HFFc6 (cell line): Measurements from ENCODE around the gene PTPRA. TPM values are rescaled to one million over a fixed set of nuclear protein-coding genes. Genes with fewer than 3 reads are reported as not detected.

Experiments
- DNase-seq: peaks from one replicate; pipeline ENCODE4 v3.0.0-alpha.2; 2018
- H3K27ac Mint-ChIP-seq: 2 replicates; pipeline ENCODE4 v1.8.0; 2020; ENCODE audit warnings: mild to moderate bottlenecking, mixed read lengths
- H3K27me3 Mint-ChIP-seq: 2 replicates; pipeline ENCODE4 v1.8.0; 2021; ENCODE audit warnings: mild to moderate bottlenecking, moderate library complexity, mixed read lengths; ENCODE audit not compliant: insufficient read depth
- H3K36me3 Mint-ChIP-seq: 2 replicates; pipeline ENCODE4 v1.8.0; 2021; ENCODE audit warnings: low read depth, mixed read lengths
- H3K4me1 Mint-ChIP-seq: 2 replicates; pipeline ENCODE4 v1.8.0; 2020; ENCODE audit warnings: low read depth, mixed read lengths
- H3K4me3 Mint-ChIP-seq: 2 replicates; pipeline ENCODE4 v1.8.0; 2020; ENCODE audit warnings: mild to moderate bottlenecking, moderate library complexity, mixed read lengths
- H3K9me3 Mint-ChIP-seq: 2 replicates; pipeline ENCODE4 v1.8.0; 2020; ENCODE audit warnings: mild to moderate bottlenecking, mixed read lengths
- total RNA-seq, 6 experiments: library from RNA; stranded (reverse); fragmentation: NEBNext Ultra II Directional; extraction: Animal tissue kit (Norgen Biotek cat#: 25700); gene quantifications; 2 replicates in 1 of 6; 3 replicates in 5 of 6; pipeline ENCODE4 v1.2.3, GENCODE V29; 2021
- TF ChIP-seq, protein P1 (sequence below): fragments of 200-600 bp; sonication (generic); IDR thresholded peaks from 2 replicates; pipeline ENCODE4 v1.5.0; 2021; ENCODE audit warnings: antibody characterized with exemption, mild to moderate bottlenecking

The PTPRA gene
- total RNA-seq, 6 experiments from 2014 or later: 44.3 to 54.4 (median 48.7) TPM

DNA sequence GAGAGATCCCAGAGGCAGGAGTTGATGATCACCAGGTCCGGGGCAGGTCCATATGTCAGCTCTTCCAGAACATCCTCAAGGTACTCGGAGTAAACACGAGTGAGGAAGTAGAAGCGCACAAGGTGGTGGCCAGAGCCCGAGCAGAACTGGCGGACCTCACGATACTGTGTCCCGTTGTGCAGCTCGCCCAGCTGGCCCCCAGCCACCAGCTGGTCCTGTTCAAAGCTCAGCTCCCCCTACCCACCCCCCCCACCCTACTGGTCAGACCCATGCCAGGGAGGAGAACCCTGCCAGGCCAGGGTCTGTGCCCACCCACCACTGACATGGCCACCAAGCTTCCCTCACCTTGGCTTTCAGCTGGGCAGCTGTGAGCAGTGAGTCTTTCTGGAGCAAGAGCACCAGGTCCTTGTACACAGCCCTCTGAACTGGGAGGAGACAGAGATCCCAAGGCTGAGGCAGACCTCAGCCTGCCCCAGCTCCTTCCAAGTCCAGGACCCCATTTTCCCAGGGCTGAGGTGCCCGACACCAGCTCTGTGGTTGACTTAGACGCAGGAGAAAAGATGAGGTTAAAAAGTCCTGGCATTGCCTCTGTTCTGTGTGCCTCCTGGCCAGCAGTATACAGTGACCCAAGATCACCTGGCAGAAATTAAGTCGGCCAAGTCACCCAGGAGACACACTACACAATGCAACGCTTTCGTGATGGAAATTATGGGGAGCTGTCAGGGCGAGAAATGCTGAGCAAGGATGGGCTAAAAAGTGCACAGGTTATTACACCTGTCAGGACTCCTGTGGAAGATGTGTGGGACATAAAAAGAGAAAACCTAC is 34.2 kb upstream of the PTPRA start:
- peaks cover 23% of the 10 kb centered on the region for H3K4me1 Mint-ChIP-seq
- no peaks in the 10 kb centered on the region for H3K9me3 Mint-ChIP-seq
- no peak for DNase-seq
- H3K4me3 Mint-ChIP-seq: peak overlapping the region; percentile 82
- no peaks in the 10 kb centered on the region for H3K27me3 Mint-ChIP-seq
- H3K27ac Mint-ChIP-seq: peak overlapping the region; percentile 83
- TF ChIP-seq, protein P1, sequence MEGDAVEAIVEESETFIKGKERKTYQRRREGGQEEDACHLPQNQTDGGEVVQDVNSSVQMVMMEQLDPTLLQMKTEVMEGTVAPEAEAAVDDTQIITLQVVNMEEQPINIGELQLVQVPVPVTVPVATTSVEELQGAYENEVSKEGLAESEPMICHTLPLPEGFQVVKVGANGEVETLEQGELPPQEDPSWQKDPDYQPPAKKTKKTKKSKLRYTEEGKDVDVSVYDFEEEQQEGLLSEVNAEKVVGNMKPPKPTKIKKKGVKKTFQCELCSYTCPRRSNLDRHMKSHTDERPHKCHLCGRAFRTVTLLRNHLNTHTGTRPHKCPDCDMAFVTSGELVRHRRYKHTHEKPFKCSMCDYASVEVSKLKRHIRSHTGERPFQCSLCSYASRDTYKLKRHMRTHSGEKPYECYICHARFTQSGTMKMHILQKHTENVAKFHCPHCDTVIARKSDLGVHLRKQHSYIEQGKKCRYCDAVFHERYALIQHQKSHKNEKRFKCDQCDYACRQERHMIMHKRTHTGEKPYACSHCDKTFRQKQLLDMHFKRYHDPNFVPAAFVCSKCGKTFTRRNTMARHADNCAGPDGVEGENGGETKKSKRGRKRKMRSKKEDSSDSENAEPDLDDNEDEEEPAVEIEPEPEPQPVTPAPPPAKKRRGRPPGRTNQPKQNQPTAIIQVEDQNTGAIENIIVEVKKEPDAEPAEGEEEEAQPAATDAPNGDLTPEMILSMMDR: no peak
- peaks cover 27% of the 10 kb centered on the region for H3K36me3 Mint-ChIP-seq

GRCh38 chr20:2839732-2840137 is 33.5 kb upstream of the PTPRA start:
- Mint-ChIP-seq H3K27me3 (no peaks in the 10 kb centered on the region), H3K4me1 (peaks cover 23% of the 10 kb centered on the region), H3K9me3 (no peaks in the 10 kb centered on the region), H3K36me3 (peaks cover 33% of the 10 kb centered on the region), H3K27ac (peak overlapping the region; percentile 83), H3K4me3 (peak overlapping the region; percentile 82)
- TF ChIP-seq, protein P1: no peak
- no peak for DNase-seq

DNA sequence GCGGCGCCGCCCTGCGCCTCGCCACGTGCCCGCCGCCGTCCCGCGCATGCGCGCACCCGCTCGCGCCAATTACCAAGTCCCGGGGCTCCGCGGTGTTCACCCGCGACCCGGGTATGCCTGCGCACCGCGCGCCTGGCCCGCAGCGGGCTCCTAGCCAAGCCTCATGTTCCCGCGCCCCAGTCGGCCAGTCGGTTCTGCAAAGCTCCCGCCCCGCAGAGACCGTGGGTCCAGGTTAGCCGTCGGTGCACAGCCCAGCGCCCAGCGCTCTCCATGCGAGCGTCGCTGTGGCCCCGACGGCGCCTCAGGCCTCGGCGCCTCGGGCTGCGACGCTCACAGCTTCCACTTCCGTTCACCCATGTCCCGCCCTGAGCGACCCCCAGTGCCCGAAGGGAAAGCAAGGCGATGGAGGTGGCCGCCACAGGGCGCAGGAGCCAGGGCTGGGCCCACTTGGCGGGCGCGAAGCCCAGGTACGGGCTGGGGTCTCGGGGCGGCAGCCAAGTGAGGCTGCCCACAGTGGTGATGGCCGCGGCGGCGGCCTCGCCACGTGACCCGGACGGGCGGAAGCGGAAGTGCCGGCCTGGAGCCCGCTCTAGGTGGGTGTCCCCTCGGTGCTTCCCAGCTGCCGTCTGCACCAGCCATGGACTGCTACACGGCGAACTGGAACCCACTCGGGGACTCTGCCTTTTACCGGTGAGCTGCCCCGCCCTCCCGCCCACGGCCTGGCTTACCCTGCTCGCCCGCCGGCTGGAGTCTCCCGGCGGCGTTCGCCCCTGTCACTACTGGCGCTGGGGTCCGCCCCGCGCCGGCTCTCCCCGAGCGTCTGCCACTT is 32.9 kb upstream of the PTPRA start, which contains the start of the genes PCED1A and VPS16:
PCED1A (minus strand) TSS at position 518 of the 829 bp plus-strand sequence. CDS start 743 bp downstream, outside the sequence.
VPS16 (plus strand) TSS at position 608 of the 829 bp plus-strand sequence; CDS start at position 638, 30 bp downstream.
- peaks cover 23% of the 10 kb centered on the region for H3K4me1 Mint-ChIP-seq
- H3K4me3 Mint-ChIP-seq: peak within 1 kb of the TSS; percentile 97
- no peaks in the 10 kb centered on the region for H3K27me3 Mint-ChIP-seq
- H3K27ac Mint-ChIP-seq: peak within 1 kb of the TSS; percentile 90
- DNase-seq: peak; percentile 80
- TF ChIP-seq, protein P1: no peak
- H3K36me3 Mint-ChIP-seq: peaks cover 27% of the 10 kb centered on the region
- H3K9me3 Mint-ChIP-seq: no peaks in the 10 kb centered on the region

GRCh38 chr20:2840967-2841531 is 32.2 kb upstream of the PTPRA start:
- peak overlapping the region; percentile 97 for H3K4me3 Mint-ChIP-seq
- H3K36me3 Mint-ChIP-seq: peaks cover 26% of the 10 kb centered on the region
- H3K9me3 Mint-ChIP-seq: no peaks in the 10 kb centered on the region
- H3K27me3 Mint-ChIP-seq: no peaks in the 10 kb centered on the region
- peak overlapping the region; percentile 90 for H3K27ac Mint-ChIP-seq
- H3K4me1 Mint-ChIP-seq: peaks cover 23% of the 10 kb centered on the region
- TF ChIP-seq, protein P1: no peak
- DNase-seq: peak; percentile 54

DNA sequence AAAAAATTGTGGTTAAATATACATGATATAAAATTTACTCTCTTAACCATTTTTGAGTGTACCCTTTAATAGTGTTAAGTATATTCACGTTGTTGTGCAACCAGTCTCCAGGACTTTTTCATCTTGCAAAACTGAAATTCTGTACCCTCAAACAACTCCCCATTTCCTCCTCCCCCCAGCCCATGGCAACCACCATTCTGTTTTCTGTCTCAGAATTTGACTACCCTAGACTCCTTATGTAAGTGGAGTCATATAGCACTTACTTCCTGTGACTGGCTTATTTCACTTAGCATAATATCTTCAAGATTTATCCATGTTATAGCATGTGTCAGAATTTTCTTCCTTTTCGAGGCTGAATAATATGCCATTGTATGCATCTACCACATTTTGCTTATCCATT is 27.7 kb upstream of the PTPRA start:
- Mint-ChIP-seq H3K4me3 (no peak overlapping the region), H3K4me1 (peaks cover 4% of the 10 kb centered on the region; the same call in 1 of the 2 replicates)

More for the DNA sequence above, 27.7 kb upstream of the PTPRA start:
- Mint-ChIP-seq H3K9me3 (no peaks in the 10 kb centered on the region), H3K27me3 (no peaks in the 10 kb centered on the region), H3K27ac (no peak overlapping the region), H3K36me3 (peaks cover 18% of the 10 kb centered on the region; the same call in 1 of the 2 replicates)
- TF ChIP-seq, protein P1: no peak
- DNase-seq: no peak
